CD4-positive, alpha-beta T cell treated with Interleukin-15 for 4 hours (primary cell): ENCODE measurements around the gene ANLN.
"Not testable (repeated sequence)": the region's sequence is repeated elsewhere in the genome, so short reads cannot be mapped to it uniquely, and the experiment has no call there.

Experiments
- DNase-seq: peaks from one replicate; pipeline ENCODE4 v3.0.0-alpha.2; 2020; ENCODE audit warnings: low spot score

Gene ANLN

GRCh38 chr7:36378555-36378954, 11.1 kb upstream of the ANLN start:
- DNase-seq = not testable (repeated sequence)

- DNase-seq = no peak
Observed at GRCh38 chr7:36379831-36380504, 9.7 kb upstream of the ANLN start.

GRCh38 chr7:36381056-36381455, 8.6 kb upstream of the ANLN start:
- DNase-seq = no peak

GRCh38 chr7:36383284-36383683, 6.4 kb upstream of the ANLN start:
- DNase-seq = not testable (repeated sequence)

- not testable (repeated sequence) for DNase-seq
Observed at GRCh38 chr7:36385646-36386045, 4.0 kb upstream of the ANLN start.

GRCh38 chr7:36387435-36388231, 2.0 kb upstream of the ANLN start:
- DNase-seq = no peak

- no peak for DNase-seq
Observed at GRCh38 chr7:36388423-36388822, 1.2 kb upstream of the ANLN start.

GRCh38 chr7:36390199-36391090, 783 bp downstream of the ANLN start:
- peak; percentile 21 for DNase-seq

- DNase-seq = no peak
Observed at GRCh38 chr7:36391436-36392198, 2.0 kb downstream of the ANLN start.

GRCh38 chr7:36393826-36394225, 4.2 kb downstream of the ANLN start:
- no peak for DNase-seq

GRCh38 chr7:36395171-36395894, 5.7 kb downstream of the ANLN start:
- DNase-seq = no peak

- DNase-seq = peak; percentile 11
Observed at GRCh38 chr7:36396150-36396549, 6.5 kb downstream of the ANLN start.

GRCh38 chr7:36400036-36400435, 10.4 kb downstream of the ANLN start:
- no peak for DNase-seq

GRCh38 chr7:36400606-36401005, 10.9 kb downstream of the ANLN start:
- DNase-seq = no peak

GRCh38 chr7:36403452-36403851, 13.8 kb downstream of the ANLN start:
- no peak for DNase-seq

GRCh38 chr7:36404639-36405408, 15.2 kb downstream of the ANLN start:
- no peak for DNase-seq

GRCh38 chr7:36405409-36405803, 15.7 kb downstream of the ANLN start:
- DNase-seq = no peak

- no peak for DNase-seq
Observed at GRCh38 chr7:36406156-36406555, 16.5 kb downstream of the ANLN start.

- no peak for DNase-seq
Observed at GRCh38 chr7:36407636-36408550, 18.2 kb downstream of the ANLN start.
